GM23338 (cell line): ENCODE measurements around the gene NINJ2. TPM values are rescaled to one million over a fixed set of nuclear protein-coding genes. Genes with fewer than 3 reads are reported as not detected.

Source experiments
- ATAC-seq: fragments of 200-7000 bp; cut with Tn5 transposase; 3 replicates; pipeline ENCODE4 v1.9.1; 2020
- DNase-seq: peaks from one replicate; pipeline ENCODE4 v3.0.0-alpha.2; 2015; ENCODE audit warnings: low spot score
- H2AFZ ChIP-seq: fragments of 200-600 bp; sonication (generic); 2 replicates; pipeline ENCODE4 v1.8.0; 2016; ENCODE audit warnings: antibody characterized with exemption, mild to moderate bottlenecking, moderate library complexity
- H3F3A ChIP-seq: fragments of 200-600 bp; sonication (generic); replicated peaks from 2 replicates; pipeline ENCODE4 v1.8.0; 2017; ENCODE audit warnings: antibody characterized with exemption, mixed run types, low read depth
- H3K27ac ChIP-seq: fragments of 200-600 bp; sonication (generic); 2 replicates; pipeline ENCODE4 v1.6.1; 2016; ENCODE audit warnings: low read depth
- H3K27me3 ChIP-seq: fragments of 200-600 bp; sonication (generic); 2 replicates; pipeline ENCODE4 v1.8.0; 2016; ENCODE audit warnings: mild to moderate bottlenecking, mixed run types, moderate library complexity; ENCODE audit not compliant: insufficient read depth
- H3K36me3 ChIP-seq: fragments of 200-600 bp; sonication (generic); 2 replicates; pipeline ENCODE4 v1.8.0; 2016; ENCODE audit warnings: mild to moderate bottlenecking; ENCODE audit not compliant: insufficient read depth
- H3K4me1 ChIP-seq: fragments of 200-600 bp; sonication (generic); 2 replicates; pipeline ENCODE4 v1.8.0; 2016; ENCODE audit warnings: mild to moderate bottlenecking, moderate library complexity; ENCODE audit not compliant: insufficient read depth
- H3K4me2 ChIP-seq: fragments of 200-600 bp; sonication (generic); 2 replicates; pipeline ENCODE4 v1.7.1; 2017; ENCODE audit warnings: mixed run types
- H3K4me3 ChIP-seq: fragments of 200-600 bp; sonication (generic); 2 replicates; pipeline ENCODE4 v1.6.1; 2016; ENCODE audit warnings: mixed run types
- H3K79me2 ChIP-seq: fragments of 200-600 bp; sonication (generic); replicated peaks from 2 replicates; pipeline ENCODE4 v1.8.0; 2017; ENCODE audit warnings: mild to moderate bottlenecking; ENCODE audit not compliant: insufficient read depth
- H3K9me2 ChIP-seq: fragments of 200-600 bp; sonication (generic); 2 replicates; pipeline ENCODE4 v1.8.0; 2017; ENCODE audit not compliant: insufficient read depth
- H4K20me1 ChIP-seq: fragments of 200-600 bp; sonication (generic); replicated peaks from 2 replicates; pipeline ENCODE4 v1.8.0; 2017; ENCODE audit warnings: mild to moderate bottlenecking; ENCODE audit not compliant: insufficient read depth
- H3K27ac Mint-ChIP-seq: 2 replicates; pipeline ENCODE4 v1.8.0; 2020; ENCODE audit warnings: inconsistent platforms, mild to moderate bottlenecking, moderate library complexity, mixed read lengths
- H3K27me3 Mint-ChIP-seq: 3 replicates; pipeline ENCODE4 v1.8.0; 2022; ENCODE audit warnings: low read depth, mild to moderate bottlenecking, moderate library complexity, mixed read lengths, inconsistent platforms; ENCODE audit not compliant: insufficient read depth, poor library complexity
- H3K36me3 Mint-ChIP-seq: 3 replicates; pipeline ENCODE4 v1.8.0; 2021; ENCODE audit warnings: low read depth, mild to moderate bottlenecking, inconsistent platforms, moderate library complexity, mixed read lengths
- H3K4me1 Mint-ChIP-seq: 3 replicates; pipeline ENCODE4 v1.8.0; 2020; ENCODE audit warnings: mild to moderate bottlenecking, inconsistent platforms, mixed read lengths
- H3K4me3 Mint-ChIP-seq: 3 replicates; pipeline ENCODE4 v1.8.0; 2021; ENCODE audit warnings: moderate library complexity, mild to moderate bottlenecking, inconsistent platforms, mixed read lengths
- H3K9me3 Mint-ChIP-seq: 3 replicates; pipeline ENCODE4 v1.8.0; 2020; ENCODE audit warnings: moderate library complexity, mild to moderate bottlenecking, inconsistent platforms, mixed read lengths
- CREB1 ChIP-seq: fragments of 250-450 bp; sonication (Bioruptor Pico); IDR thresholded peaks from 2 replicates; pipeline ENCODE4 v1.5.0; 2020; ENCODE audit warnings: low read depth, mild to moderate bottlenecking, moderate library complexity
- EZH2phosphoT487 ChIP-seq: fragments of 200-600 bp; sonication (generic); IDR thresholded peaks from one replicate; pipeline ENCODE4 v1.8.1; 2018; ENCODE audit warnings: antibody characterized with exemption; ENCODE audit not compliant: unreplicated experiment
- JUNB ChIP-seq: IDR thresholded peaks from one replicate; pipeline ENCODE4 v1.6.1; 2016; ENCODE audit warnings: antibody characterized with exemption; ENCODE audit not compliant: unreplicated experiment
- STAT1 ChIP-seq: IDR thresholded peaks from one replicate; pipeline ENCODE4 v1.6.1; 2016; ENCODE audit warnings: antibody characterized with exemption; ENCODE audit not compliant: unreplicated experiment
- ZNF114 ChIP-seq: fragments of 250-450 bp; sonication (Bioruptor Pico); IDR thresholded peaks from 2 replicates; pipeline ENCODE4 v1.5.0; 2020; ENCODE audit warnings: mild to moderate bottlenecking, moderate library complexity
- ZNF331 ChIP-seq: fragments of 250-450 bp; sonication (Bioruptor Pico); IDR thresholded peaks from 2 replicates; pipeline ENCODE4 v1.5.0; 2020; ENCODE audit warnings: low read depth, mild to moderate bottlenecking, moderate library complexity
- polyA plus RNA-seq: library from polyadenylated mRNA; unstranded; fragments of >200 nt; fragmentation: Nextera tagmentation; extraction: Ambion mirVana; gene quantifications from 2 replicates; pipeline ENCODE4 v1.2.1, GENCODE V29; 2016
- total RNA-seq: library from RNA; depleted of rRNA; stranded (reverse); fragments of >200 nt; shearing (Covaris generic); gene quantifications from 2 replicates; pipeline ENCODE4 v1.2.3, GENCODE V29; 2014
- TF ChIP-seq, protein P1 (sequence below), 2 experiments: fragments of 200-600 bp in 1 of 2; sonication (generic) in 1 of 2; conservative IDR thresholded peaks; 2 replicates each; pipeline versions ENCODE4 v1.5.1 to v1.6.1; 2016 to 2017; ENCODE audit warnings: antibody characterized with exemption in 2 of 2, low read depth in 2 of 2, mild to moderate bottlenecking in 2 of 2, moderate library complexity in 1 of 2
- TF ChIP-seq, protein P2 (sequence below): fragments of 250-450 bp; sonication (Bioruptor Pico); IDR thresholded peaks from 2 replicates; pipeline ENCODE4 v1.5.0; 2020; ENCODE audit warnings: mild to moderate bottlenecking, moderate library complexity
- TF ChIP-seq, protein P3 (sequence below): IDR thresholded peaks from one replicate; pipeline ENCODE4 v1.6.1; 2018; ENCODE audit warnings: antibody characterized with exemption; ENCODE audit not compliant: unreplicated experiment
- TF ChIP-seq, protein P4 (sequence below): IDR thresholded peaks from 2 replicates; pipeline ENCODE4 v1.6.1; 2016; ENCODE audit warnings: antibody characterized with exemption

NINJ2 gene
- total and polyA plus RNA-seq, 2 experiments from 2014 or later, result 0.94 to 2.6 TPM

DNA sequence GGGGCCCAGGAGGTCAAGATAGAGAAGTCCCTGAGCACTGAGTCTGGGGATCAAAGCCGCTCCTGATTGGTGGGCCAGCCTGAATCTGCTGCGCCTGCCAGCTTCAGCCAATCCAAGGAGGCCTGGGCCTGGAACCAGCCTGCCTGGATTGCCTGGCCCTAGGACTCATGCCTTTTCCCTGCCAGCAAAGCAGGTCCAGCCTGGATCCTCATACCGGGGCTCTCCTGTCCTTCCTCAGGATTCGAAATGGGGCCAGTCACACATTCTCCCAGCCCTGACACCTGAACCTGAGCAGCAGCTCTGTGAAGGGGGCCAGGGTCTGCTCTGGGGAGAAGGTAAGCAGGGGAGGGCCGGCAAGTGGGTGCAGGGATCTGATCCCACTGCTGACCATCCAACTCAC, 81.9 kb downstream of the NINJ2 start (continued):
- TF ChIP-seq, protein P1, sequence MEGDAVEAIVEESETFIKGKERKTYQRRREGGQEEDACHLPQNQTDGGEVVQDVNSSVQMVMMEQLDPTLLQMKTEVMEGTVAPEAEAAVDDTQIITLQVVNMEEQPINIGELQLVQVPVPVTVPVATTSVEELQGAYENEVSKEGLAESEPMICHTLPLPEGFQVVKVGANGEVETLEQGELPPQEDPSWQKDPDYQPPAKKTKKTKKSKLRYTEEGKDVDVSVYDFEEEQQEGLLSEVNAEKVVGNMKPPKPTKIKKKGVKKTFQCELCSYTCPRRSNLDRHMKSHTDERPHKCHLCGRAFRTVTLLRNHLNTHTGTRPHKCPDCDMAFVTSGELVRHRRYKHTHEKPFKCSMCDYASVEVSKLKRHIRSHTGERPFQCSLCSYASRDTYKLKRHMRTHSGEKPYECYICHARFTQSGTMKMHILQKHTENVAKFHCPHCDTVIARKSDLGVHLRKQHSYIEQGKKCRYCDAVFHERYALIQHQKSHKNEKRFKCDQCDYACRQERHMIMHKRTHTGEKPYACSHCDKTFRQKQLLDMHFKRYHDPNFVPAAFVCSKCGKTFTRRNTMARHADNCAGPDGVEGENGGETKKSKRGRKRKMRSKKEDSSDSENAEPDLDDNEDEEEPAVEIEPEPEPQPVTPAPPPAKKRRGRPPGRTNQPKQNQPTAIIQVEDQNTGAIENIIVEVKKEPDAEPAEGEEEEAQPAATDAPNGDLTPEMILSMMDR (conservative IDR thresholded peaks at IDR 0.05; ENCODE audit: low read depth in 2 of 2), result no peak

DNA sequence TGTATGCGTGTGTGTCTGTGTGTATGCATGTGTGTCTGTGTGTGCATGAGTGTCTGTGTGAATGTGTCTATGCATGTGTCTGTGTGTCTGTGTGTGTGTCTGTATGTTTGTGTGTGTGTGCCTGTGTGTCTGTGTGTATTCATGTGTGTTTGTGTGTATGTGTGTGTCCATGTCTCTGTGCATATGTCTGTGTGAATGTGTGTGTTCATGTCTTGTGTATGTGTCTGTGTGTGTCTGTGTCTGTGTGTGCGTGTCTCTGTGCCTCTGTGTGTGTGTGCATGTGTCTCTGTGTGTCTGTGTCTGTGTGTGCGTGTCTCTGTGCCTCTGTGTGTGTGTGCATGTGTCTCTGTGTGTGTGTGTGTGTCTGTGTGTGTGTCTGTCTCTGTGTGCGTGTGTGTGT, 82.4 kb downstream of the NINJ2 start:
- no peak overlapping the region for H3K4me3 Mint-ChIP-seq
- TF ChIP-seq EZH2phosphoT487, result no peak
- no peak for TF ChIP-seq JUNB
- TF ChIP-seq, protein P2, sequence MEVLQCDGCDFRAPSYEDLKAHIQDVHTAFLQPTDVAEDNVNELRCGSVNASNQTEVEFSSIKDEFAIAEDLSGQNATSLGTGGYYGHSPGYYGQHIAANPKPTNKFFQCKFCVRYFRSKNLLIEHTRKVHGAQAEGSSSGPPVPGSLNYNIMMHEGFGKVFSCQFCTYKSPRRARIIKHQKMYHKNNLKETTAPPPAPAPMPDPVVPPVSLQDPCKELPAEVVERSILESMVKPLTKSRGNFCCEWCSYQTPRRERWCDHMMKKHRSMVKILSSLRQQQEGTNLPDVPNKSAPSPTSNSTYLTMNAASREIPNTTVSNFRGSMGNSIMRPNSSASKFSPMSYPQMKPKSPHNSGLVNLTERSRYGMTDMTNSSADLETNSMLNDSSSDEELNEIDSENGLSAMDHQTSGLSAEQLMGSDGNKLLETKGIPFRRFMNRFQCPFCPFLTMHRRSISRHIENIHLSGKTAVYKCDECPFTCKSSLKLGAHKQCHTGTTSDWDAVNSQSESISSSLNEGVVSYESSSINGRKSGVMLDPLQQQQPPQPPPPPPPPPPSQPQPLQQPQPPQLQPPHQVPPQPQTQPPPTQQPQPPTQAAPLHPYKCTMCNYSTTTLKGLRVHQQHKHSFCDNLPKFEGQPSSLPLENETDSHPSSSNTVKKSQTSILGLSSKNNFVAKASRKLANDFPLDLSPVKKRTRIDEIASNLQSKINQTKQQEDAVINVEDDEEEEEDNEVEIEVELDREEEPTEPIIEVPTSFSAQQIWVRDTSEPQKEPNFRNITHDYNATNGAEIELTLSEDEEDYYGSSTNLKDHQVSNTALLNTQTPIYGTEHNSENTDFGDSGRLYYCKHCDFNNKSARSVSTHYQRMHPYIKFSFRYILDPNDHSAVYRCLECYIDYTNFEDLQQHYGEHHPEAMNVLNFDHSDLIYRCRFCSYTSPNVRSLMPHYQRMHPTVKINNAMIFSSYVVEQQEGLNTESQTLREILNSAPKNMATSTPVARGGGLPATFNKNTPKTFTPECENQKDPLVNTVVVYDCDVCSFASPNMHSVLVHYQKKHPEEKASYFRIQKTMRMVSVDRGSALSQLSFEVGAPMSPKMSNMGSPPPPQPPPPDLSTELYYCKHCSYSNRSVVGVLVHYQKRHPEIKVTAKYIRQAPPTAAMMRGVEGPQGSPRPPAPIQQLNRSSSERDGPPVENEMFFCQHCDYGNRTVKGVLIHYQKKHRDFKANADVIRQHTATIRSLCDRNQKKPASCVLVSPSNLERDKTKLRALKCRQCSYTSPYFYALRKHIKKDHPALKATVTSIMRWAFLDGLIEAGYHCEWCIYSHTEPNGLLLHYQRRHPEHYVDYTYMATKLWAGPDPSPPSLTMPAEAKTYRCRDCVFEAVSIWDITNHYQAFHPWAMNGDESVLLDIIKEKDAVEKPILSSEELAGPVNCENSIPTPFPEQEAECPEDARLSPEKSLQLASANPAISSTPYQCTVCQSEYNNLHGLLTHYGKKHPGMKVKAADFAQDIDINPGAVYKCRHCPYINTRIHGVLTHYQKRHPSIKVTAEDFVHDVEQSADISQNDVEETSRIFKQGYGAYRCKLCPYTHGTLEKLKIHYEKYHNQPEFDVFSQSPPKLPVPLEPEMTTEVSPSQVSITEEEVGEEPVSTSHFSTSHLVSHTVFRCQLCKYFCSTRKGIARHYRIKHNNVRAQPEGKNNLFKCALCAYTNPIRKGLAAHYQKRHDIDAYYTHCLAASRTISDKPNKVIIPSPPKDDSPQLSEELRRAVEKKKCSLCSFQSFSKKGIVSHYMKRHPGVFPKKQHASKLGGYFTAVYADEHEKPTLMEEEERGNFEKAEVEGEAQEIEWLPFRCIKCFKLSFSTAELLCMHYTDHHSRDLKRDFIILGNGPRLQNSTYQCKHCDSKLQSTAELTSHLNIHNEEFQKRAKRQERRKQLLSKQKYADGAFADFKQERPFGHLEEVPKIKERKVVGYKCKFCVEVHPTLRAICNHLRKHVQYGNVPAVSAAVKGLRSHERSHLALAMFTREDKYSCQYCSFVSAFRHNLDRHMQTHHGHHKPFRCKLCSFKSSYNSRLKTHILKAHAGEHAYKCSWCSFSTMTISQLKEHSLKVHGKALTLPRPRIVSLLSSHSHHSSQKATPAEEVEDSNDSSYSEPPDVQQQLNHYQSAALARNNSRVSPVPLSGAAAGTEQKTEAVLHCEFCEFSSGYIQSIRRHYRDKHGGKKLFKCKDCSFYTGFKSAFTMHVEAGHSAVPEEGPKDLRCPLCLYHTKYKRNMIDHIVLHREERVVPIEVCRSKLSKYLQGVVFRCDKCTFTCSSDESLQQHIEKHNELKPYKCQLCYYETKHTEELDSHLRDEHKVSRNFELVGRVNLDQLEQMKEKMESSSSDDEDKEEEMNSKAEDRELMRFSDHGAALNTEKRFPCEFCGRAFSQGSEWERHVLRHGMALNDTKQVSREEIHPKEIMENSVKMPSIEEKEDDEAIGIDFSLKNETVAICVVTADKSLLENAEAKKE (CRISPR knock-in tag), result no peak
- TF ChIP-seq, protein P1 (conservative IDR thresholded peaks at IDR 0.05; ENCODE audit: low read depth in 2 of 2), result no peak
- no peak for TF ChIP-seq CREB1 (CRISPR knock-in tag)
- no peak for TF ChIP-seq ZNF114
- TF ChIP-seq STAT1, result no peak
- TF ChIP-seq, protein P3, sequence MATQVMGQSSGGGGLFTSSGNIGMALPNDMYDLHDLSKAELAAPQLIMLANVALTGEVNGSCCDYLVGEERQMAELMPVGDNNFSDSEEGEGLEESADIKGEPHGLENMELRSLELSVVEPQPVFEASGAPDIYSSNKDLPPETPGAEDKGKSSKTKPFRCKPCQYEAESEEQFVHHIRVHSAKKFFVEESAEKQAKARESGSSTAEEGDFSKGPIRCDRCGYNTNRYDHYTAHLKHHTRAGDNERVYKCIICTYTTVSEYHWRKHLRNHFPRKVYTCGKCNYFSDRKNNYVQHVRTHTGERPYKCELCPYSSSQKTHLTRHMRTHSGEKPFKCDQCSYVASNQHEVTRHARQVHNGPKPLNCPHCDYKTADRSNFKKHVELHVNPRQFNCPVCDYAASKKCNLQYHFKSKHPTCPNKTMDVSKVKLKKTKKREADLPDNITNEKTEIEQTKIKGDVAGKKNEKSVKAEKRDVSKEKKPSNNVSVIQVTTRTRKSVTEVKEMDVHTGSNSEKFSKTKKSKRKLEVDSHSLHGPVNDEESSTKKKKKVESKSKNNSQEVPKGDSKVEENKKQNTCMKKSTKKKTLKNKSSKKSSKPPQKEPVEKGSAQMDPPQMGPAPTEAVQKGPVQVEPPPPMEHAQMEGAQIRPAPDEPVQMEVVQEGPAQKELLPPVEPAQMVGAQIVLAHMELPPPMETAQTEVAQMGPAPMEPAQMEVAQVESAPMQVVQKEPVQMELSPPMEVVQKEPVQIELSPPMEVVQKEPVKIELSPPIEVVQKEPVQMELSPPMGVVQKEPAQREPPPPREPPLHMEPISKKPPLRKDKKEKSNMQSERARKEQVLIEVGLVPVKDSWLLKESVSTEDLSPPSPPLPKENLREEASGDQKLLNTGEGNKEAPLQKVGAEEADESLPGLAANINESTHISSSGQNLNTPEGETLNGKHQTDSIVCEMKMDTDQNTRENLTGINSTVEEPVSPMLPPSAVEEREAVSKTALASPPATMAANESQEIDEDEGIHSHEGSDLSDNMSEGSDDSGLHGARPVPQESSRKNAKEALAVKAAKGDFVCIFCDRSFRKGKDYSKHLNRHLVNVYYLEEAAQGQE, result no peak
- TF ChIP-seq ZNF331 (CRISPR knock-in tag), result no peak
- TF ChIP-seq, protein P4, sequence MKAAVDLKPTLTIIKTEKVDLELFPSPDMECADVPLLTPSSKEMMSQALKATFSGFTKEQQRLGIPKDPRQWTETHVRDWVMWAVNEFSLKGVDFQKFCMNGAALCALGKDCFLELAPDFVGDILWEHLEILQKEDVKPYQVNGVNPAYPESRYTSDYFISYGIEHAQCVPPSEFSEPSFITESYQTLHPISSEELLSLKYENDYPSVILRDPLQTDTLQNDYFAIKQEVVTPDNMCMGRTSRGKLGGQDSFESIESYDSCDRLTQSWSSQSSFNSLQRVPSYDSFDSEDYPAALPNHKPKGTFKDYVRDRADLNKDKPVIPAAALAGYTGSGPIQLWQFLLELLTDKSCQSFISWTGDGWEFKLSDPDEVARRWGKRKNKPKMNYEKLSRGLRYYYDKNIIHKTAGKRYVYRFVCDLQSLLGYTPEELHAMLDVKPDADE, result no peak

More for the DNA sequence above, 82.4 kb downstream of the NINJ2 start:
- H3K27ac Mint-ChIP-seq, result no peak overlapping the region
- no peak for DNase-seq
- H3K79me2 ChIP-seq, result no peaks in the 10 kb centered on the region
- H3K4me1 ChIP-seq, result 0 out of 2 replicates have a peak, but pooled peaks cover 7% of the 10 kb centered on the region
- no peak overlapping the region for H3K4me2 ChIP-seq
- ATAC-seq, result no peak
- no peak overlapping the region for H3K4me3 ChIP-seq
- no peaks in the 10 kb centered on the region for H4K20me1 ChIP-seq
- H3F3A ChIP-seq, result no peaks in the 10 kb centered on the region; the same call in 1 of the 2 replicates
- H3K4me1 Mint-ChIP-seq, result peaks cover 22% of the 10 kb centered on the region
- no peaks in the 10 kb centered on the region for H3K9me2 ChIP-seq
- no peak overlapping the region for H2AFZ ChIP-seq
- H3K27me3 ChIP-seq, result peaks cover 7% of the 10 kb centered on the region; the same call in 1 of the 2 replicates
- H3K27me3 Mint-ChIP-seq, result no peaks in the 10 kb centered on the region
- no peaks in the 10 kb centered on the region; the same call in 2 of the 3 replicates for H3K9me3 Mint-ChIP-seq
- no peak overlapping the region for H3K27ac ChIP-seq
- no peaks in the 10 kb centered on the region for H3K36me3 Mint-ChIP-seq
- H3K36me3 ChIP-seq, result no peaks in the 10 kb centered on the region
